ENCODE results near the gene COL12A1.

The COL12A1 gene

GRCh38 chr6:75084018-75084417 is 121.8 kb downstream of the COL12A1 start:
- H3K4me1 ChIP-seq (ENCODE audit: control insufficient read depth, insufficient read depth, low read length), result no peaks in the 10 kb centered on the region
- no peak overlapping the region for H3K9ac ChIP-seq (ENCODE audit: low read length)
- no peak overlapping the region for H3K4me3 ChIP-seq (ENCODE audit: low read length)
- no peaks in the 10 kb centered on the region for H3K9me3 ChIP-seq (ENCODE audit: control insufficient read depth, low read length)
- H3K27me3 ChIP-seq (ENCODE audit: control insufficient read depth, insufficient read depth, low read length), result peaks cover 7% of the 10 kb centered on the region
- no peaks in the 10 kb centered on the region for H3K36me3 ChIP-seq (ENCODE audit: control insufficient read depth, insufficient read depth, low read length)

GRCh38 chr6:75081921-75082320 is 123.9 kb downstream of the COL12A1 start:
- H3K9ac ChIP-seq (ENCODE audit: low read length), result no peak overlapping the region
- H3K4me1 ChIP-seq (ENCODE audit: control insufficient read depth, insufficient read depth, low read length), result no peaks in the 10 kb centered on the region
- no peaks in the 10 kb centered on the region for H3K36me3 ChIP-seq (ENCODE audit: control insufficient read depth, insufficient read depth, low read length)
- H3K27me3 ChIP-seq (ENCODE audit: control insufficient read depth, insufficient read depth, low read length), result peaks cover 7% of the 10 kb centered on the region
- H3K9me3 ChIP-seq (ENCODE audit: control insufficient read depth, low read length), result no peaks in the 10 kb centered on the region
- no peak overlapping the region for H3K4me3 ChIP-seq (ENCODE audit: low read length)

GRCh38 chr6:75081047-75081446 is 124.8 kb downstream of the COL12A1 start:
- Histone ChIP-seq H3K9ac (ENCODE audit: low read length) (no peak overlapping the region), H3K9me3 (ENCODE audit: control insufficient read depth, low read length) (no peaks in the 10 kb centered on the region), H3K36me3 (ENCODE audit: control insufficient read depth, insufficient read depth, low read length) (no peaks in the 10 kb centered on the region), H3K4me3 (ENCODE audit: low read length) (no peak overlapping the region), H3K27me3 (ENCODE audit: control insufficient read depth, insufficient read depth, low read length) (peaks cover 7% of the 10 kb centered on the region), H3K4me1 (ENCODE audit: control insufficient read depth, insufficient read depth, low read length) (no peaks in the 10 kb centered on the region)

- no peaks in the 10 kb centered on the region for H3K36me3 ChIP-seq (ENCODE audit: control insufficient read depth, insufficient read depth, low read length)
- H3K27me3 ChIP-seq (ENCODE audit: control insufficient read depth, insufficient read depth, low read length), result peaks cover 2% of the 10 kb centered on the region
- no peak overlapping the region for H3K9ac ChIP-seq (ENCODE audit: low read length)
- no peak overlapping the region for H3K4me3 ChIP-seq (ENCODE audit: low read length)
- H3K4me1 ChIP-seq (ENCODE audit: control insufficient read depth, insufficient read depth, low read length), result no peaks in the 10 kb centered on the region
- H3K9me3 ChIP-seq (ENCODE audit: control insufficient read depth, low read length), result no peaks in the 10 kb centered on the region
Measured at GRCh38 chr6:75079589-75079988, 126.3 kb downstream of the COL12A1 start.

- Histone ChIP-seq H3K36me3 (ENCODE audit: control insufficient read depth, insufficient read depth, low read length) (no peaks in the 10 kb centered on the region), H3K4me3 (ENCODE audit: low read length) (no peak overlapping the region), H3K9me3 (ENCODE audit: control insufficient read depth, low read length) (no peaks in the 10 kb centered on the region), H3K9ac (ENCODE audit: low read length) (no peak overlapping the region), H3K27me3 (ENCODE audit: control insufficient read depth, insufficient read depth, low read length) (no peaks in the 10 kb centered on the region), H3K4me1 (ENCODE audit: control insufficient read depth, insufficient read depth, low read length) (no peaks in the 10 kb centered on the region)
Measured at GRCh38 chr6:75077701-75078100, 128.2 kb downstream of the COL12A1 start.

- H3K9me3 ChIP-seq (ENCODE audit: control insufficient read depth, low read length), result no peaks in the 10 kb centered on the region
- H3K27me3 ChIP-seq (ENCODE audit: control insufficient read depth, insufficient read depth, low read length), result no peaks in the 10 kb centered on the region
- no peak overlapping the region for H3K9ac ChIP-seq (ENCODE audit: low read length)
- H3K4me3 ChIP-seq (ENCODE audit: low read length), result no peak overlapping the region
- no peaks in the 10 kb centered on the region for H3K36me3 ChIP-seq (ENCODE audit: control insufficient read depth, insufficient read depth, low read length)
- H3K4me1 ChIP-seq (ENCODE audit: control insufficient read depth, insufficient read depth, low read length), result no peaks in the 10 kb centered on the region
Measured at GRCh38 chr6:75076009-75076408, 129.8 kb downstream of the COL12A1 start.

- H3K4me1 ChIP-seq (ENCODE audit: control insufficient read depth, insufficient read depth, low read length), result no peaks in the 10 kb centered on the region
- no peaks in the 10 kb centered on the region for H3K27me3 ChIP-seq (ENCODE audit: control insufficient read depth, insufficient read depth, low read length)
- no peaks in the 10 kb centered on the region for H3K36me3 ChIP-seq (ENCODE audit: control insufficient read depth, insufficient read depth, low read length)
- H3K9ac ChIP-seq (ENCODE audit: low read length), result no peak overlapping the region
- H3K9me3 ChIP-seq (ENCODE audit: control insufficient read depth, low read length), result no peaks in the 10 kb centered on the region
- no peak overlapping the region for H3K4me3 ChIP-seq (ENCODE audit: low read length)
Measured at GRCh38 chr6:75070244-75070643, 135.6 kb downstream of the COL12A1 start.

- H3K4me3 ChIP-seq (ENCODE audit: low read length), result no peak overlapping the region
- H3K36me3 ChIP-seq (ENCODE audit: control insufficient read depth, insufficient read depth, low read length), result no peaks in the 10 kb centered on the region
- H3K9ac ChIP-seq (ENCODE audit: low read length), result no peak overlapping the region
- H3K27me3 ChIP-seq (ENCODE audit: control insufficient read depth, insufficient read depth, low read length), result no peaks in the 10 kb centered on the region
- no peaks in the 10 kb centered on the region for H3K9me3 ChIP-seq (ENCODE audit: control insufficient read depth, low read length)
- H3K4me1 ChIP-seq (ENCODE audit: control insufficient read depth, insufficient read depth, low read length), result no peaks in the 10 kb centered on the region
Measured at GRCh38 chr6:75065523-75065922, 140.3 kb downstream of the COL12A1 start.

- no peak overlapping the region for H3K4me3 ChIP-seq (ENCODE audit: low read length)
- no peak overlapping the region for H3K9ac ChIP-seq (ENCODE audit: low read length)
- H3K36me3 ChIP-seq (ENCODE audit: control insufficient read depth, insufficient read depth, low read length), result no peaks in the 10 kb centered on the region
- no peaks in the 10 kb centered on the region for H3K27me3 ChIP-seq (ENCODE audit: control insufficient read depth, insufficient read depth, low read length)
- no peaks in the 10 kb centered on the region for H3K9me3 ChIP-seq (ENCODE audit: control insufficient read depth, low read length)
- H3K4me1 ChIP-seq (ENCODE audit: control insufficient read depth, insufficient read depth, low read length), result no peaks in the 10 kb centered on the region
Measured at GRCh38 chr6:75052491-75052890, 153.4 kb downstream of the COL12A1 start.

GRCh38 chr6:75049308-75049707 is 156.5 kb downstream of the COL12A1 start:
- Histone ChIP-seq H3K9ac (ENCODE audit: low read length) (no peak overlapping the region), H3K4me3 (ENCODE audit: low read length) (no peak overlapping the region), H3K36me3 (ENCODE audit: control insufficient read depth, insufficient read depth, low read length) (no peaks in the 10 kb centered on the region), H3K9me3 (ENCODE audit: control insufficient read depth, low read length) (no peaks in the 10 kb centered on the region), H3K27me3 (ENCODE audit: control insufficient read depth, insufficient read depth, low read length) (no peaks in the 10 kb centered on the region), H3K4me1 (ENCODE audit: control insufficient read depth, insufficient read depth, low read length) (no peaks in the 10 kb centered on the region)

GRCh38 chr6:75044846-75045245 is 161.0 kb downstream of the COL12A1 start:
- no peaks in the 10 kb centered on the region for H3K27me3 ChIP-seq (ENCODE audit: control insufficient read depth, insufficient read depth, low read length)
- H3K4me3 ChIP-seq (ENCODE audit: low read length), result no peak overlapping the region
- H3K9ac ChIP-seq (ENCODE audit: low read length), result no peak overlapping the region
- H3K4me1 ChIP-seq (ENCODE audit: control insufficient read depth, insufficient read depth, low read length), result no peaks in the 10 kb centered on the region
- no peaks in the 10 kb centered on the region for H3K36me3 ChIP-seq (ENCODE audit: control insufficient read depth, insufficient read depth, low read length)
- no peaks in the 10 kb centered on the region for H3K9me3 ChIP-seq (ENCODE audit: control insufficient read depth, low read length)

GRCh38 chr6:75041381-75041780 is 164.5 kb downstream of the COL12A1 start:
- no peaks in the 10 kb centered on the region for H3K27me3 ChIP-seq (ENCODE audit: control insufficient read depth, insufficient read depth, low read length)
- H3K36me3 ChIP-seq (ENCODE audit: control insufficient read depth, insufficient read depth, low read length), result no peaks in the 10 kb centered on the region
- no peak overlapping the region for H3K4me3 ChIP-seq (ENCODE audit: low read length)
- no peaks in the 10 kb centered on the region for H3K9me3 ChIP-seq (ENCODE audit: control insufficient read depth, low read length)
- no peaks in the 10 kb centered on the region for H3K4me1 ChIP-seq (ENCODE audit: control insufficient read depth, insufficient read depth, low read length)
- H3K9ac ChIP-seq (ENCODE audit: low read length), result no peak overlapping the region

Data from mucosa of stomach (tissue), 1 donor.